Measurements from ENCODE around the gene TNMD. TPM values are rescaled to one million over a fixed set of nuclear protein-coding genes. Genes with fewer than 3 reads are reported as not detected.

TNMD gene
- total and polyA plus RNA-seq, 2 donors = 0.23 to 4.3 TPM

DNA sequence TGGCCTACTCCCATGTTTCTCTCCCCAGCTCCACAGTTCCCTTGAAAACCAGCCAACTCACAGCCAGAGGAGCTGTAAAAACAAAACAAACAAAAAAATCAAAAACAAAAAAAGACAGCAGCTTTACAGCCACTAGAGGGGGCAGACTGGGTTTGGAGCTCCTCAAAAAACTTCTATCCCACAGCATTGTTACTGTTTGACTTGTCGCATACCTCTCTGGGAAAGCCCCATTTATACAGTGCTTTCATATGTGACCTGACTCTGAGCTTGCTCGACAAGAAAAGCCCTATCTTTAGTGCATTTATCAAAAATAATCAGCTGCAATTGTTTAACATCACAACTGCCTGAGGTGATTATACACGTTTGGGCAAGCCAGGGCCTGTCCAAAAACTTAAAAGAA, 30.3 kb downstream of the TNMD start:
- H3K27ac ChIP-seq (ENCODE audit: low read depth) = no peak overlapping the region
- H3K4me1 ChIP-seq (ENCODE audit: insufficient read depth) = no peaks in the 10 kb centered on the region
- no peak overlapping the region for H3K4me3 ChIP-seq (ENCODE audit: low read depth, low read length)
- no peak for DNase-seq (ENCODE audit: extremely low spot score)
- WGBS = 11% methylated on average over 3 of the region's 3 CpGs
- no peaks in the 10 kb centered on the region for H3K36me3 ChIP-seq (ENCODE audit: insufficient read depth)

DNA sequence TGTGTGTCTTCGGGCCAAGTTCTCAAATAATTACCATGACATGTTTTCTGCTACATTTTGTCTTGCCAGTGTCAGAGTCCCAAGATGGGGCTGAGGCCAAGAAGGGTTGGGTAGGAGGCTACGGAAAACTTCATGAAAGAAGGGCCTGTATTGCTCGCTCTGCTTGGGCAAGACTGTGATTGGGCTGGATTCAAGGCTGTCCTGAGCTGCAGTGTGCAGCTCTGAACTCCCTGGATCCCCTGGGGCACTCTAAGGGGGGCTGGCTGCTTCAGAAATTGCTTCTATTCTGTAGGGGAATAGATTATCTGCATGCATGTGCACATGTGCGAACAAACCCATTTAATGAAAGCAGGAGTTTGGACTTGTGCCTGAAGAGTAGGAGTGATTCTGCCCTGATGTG, 38.3 kb downstream of the TNMD start:
- 81% methylated on average over 4 of the region's 4 CpGs for WGBS
- no peak overlapping the region for H3K4me3 ChIP-seq (ENCODE audit: low read depth, low read length)
- H3K27ac ChIP-seq (ENCODE audit: low read depth) = no peak overlapping the region
- H3K36me3 ChIP-seq (ENCODE audit: insufficient read depth) = no peaks in the 10 kb centered on the region
- DNase-seq (ENCODE audit: extremely low spot score) = no peak
- H3K4me1 ChIP-seq (ENCODE audit: insufficient read depth) = no peaks in the 10 kb centered on the region

DNA sequence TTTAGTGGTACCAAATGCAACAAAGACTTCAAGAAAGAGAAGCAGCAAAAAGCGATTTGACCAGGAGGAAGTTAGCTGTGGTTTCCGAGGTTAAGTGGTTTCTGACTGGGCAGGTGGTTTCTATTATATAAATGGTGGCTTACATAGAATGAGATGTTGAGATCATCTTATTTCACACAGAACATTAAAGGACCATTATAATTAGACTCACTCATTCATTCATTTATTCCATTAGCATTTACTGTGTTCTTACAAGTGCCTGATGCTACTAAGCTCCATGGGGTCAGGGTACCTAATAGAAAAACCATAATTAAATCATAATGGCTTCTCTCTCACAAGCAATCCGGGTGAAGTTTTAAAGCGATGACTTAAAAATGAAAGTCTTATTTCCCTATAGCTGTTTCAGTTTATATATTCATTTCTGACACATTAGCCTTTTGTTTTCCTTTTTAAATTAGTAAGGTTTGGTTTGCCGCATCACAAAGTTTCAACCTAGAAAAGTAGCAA, 41.3 kb downstream of the TNMD start:
- Histone ChIP-seq H3K4me1 (ENCODE audit: insufficient read depth) (no peaks in the 10 kb centered on the region), H3K36me3 (ENCODE audit: insufficient read depth) (no peaks in the 10 kb centered on the region), H3K27ac (ENCODE audit: low read depth) (no peak overlapping the region), H3K4me3 (ENCODE audit: low read depth, low read length) (no peak overlapping the region)
- no peak for DNase-seq (ENCODE audit: extremely low spot score)
- 80% methylated on average over 5 of the region's 5 CpGs for WGBS

GRCh38 chrX:100635040-100635439, 50.3 kb downstream of the TNMD start:
- DNase-seq (ENCODE audit: extremely low spot score) = no peak
- no peaks in the 10 kb centered on the region for H3K4me1 ChIP-seq (ENCODE audit: insufficient read depth)
- no peak overlapping the region for H3K4me3 ChIP-seq (ENCODE audit: low read depth, low read length)
- 41% methylated on average over 5 of the region's 5 CpGs for WGBS
- no peaks in the 10 kb centered on the region for H3K36me3 ChIP-seq (ENCODE audit: insufficient read depth)
- H3K27ac ChIP-seq (ENCODE audit: low read depth) = no peak overlapping the region

DNA sequence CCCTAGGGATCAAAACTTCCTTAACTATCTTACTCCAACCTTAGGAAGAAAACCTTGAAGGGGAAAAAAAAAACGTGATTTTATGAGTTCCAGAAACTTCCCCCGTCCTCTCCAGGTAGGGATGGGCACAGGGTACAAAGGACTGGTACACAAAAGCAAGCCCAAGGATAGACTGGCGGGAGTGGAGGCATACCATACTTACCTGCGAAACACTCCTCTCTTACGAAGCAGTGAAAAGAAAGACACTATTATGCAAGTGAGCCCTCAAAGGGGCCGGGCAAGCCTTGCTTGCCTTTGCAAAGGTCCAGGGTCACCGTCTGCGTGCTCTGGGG, 51.2 kb downstream of the TNMD start:
- DNase-seq (ENCODE audit: extremely low spot score) = no peak
- Histone ChIP-seq H3K36me3 (ENCODE audit: insufficient read depth) (no peaks in the 10 kb centered on the region), H3K4me3 (ENCODE audit: low read depth, low read length) (peak overlapping the region; percentile 58), H3K4me1 (ENCODE audit: insufficient read depth) (no peaks in the 10 kb centered on the region), H3K27ac (ENCODE audit: low read depth) (no peak overlapping the region)
- 16% methylated on average over 8 of the region's 8 CpGs for WGBS

- H3K4me3 ChIP-seq (ENCODE audit: low read depth, low read length) = peak within 1 kb of the TSS; percentile 58
- DNase-seq (ENCODE audit: extremely low spot score) = peak; percentile 83
- H3K36me3 ChIP-seq (ENCODE audit: insufficient read depth) = no peaks in the 10 kb centered on the region
- under 1% methylated on average over 51 of the region's 51 CpGs for WGBS
- peak within 1 kb of the TSS; percentile 73 for H3K27ac ChIP-seq (ENCODE audit: low read depth)
- no peaks in the 10 kb centered on the region for H3K4me1 ChIP-seq (ENCODE audit: insufficient read depth)
Observed at GRCh38 chrX:100636321-100636991, 51.7 kb downstream of the TNMD start, which contains the start of gene TSPAN6. TSS of gene TSPAN6 (minus strand) at chrX:100636806. CDS start at chrX:100636694, 112 bp downstream.

GRCh38 chrX:100642290-100642689, 57.6 kb downstream of the TNMD start:
- WGBS = 73% methylated on average over 3 of the region's 3 CpGs
- Histone ChIP-seq H3K27ac (ENCODE audit: low read depth) (peak overlapping the region; percentile 10), H3K36me3 (ENCODE audit: insufficient read depth) (no peaks in the 10 kb centered on the region), H3K4me1 (ENCODE audit: insufficient read depth) (no peaks in the 10 kb centered on the region), H3K4me3 (ENCODE audit: low read depth, low read length) (no peak overlapping the region)
- no peak for DNase-seq (ENCODE audit: extremely low spot score)

DNA sequence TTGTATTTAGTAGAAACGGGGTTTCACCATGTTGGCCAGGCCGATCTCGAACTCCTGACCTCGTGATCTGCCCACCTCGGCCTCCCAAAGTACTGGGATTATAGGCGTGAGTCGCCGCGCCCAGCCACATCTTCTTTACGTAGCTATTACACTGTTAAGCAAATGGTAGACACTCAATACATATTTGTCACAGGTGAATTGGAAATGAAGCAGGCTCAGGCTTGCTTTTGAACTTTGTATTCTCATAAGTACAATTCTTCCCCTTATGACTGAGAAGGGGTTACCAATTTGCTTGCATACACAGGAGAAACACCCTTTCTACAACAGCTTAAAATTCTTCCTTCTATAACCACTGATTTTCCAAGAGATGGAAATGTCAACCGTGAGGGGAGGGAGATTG, 58.5 kb downstream of the TNMD start:
- 88% methylated on average over 11 of the region's 11 CpGs for WGBS
- no peak for DNase-seq (ENCODE audit: extremely low spot score)
- no peaks in the 10 kb centered on the region for H3K36me3 ChIP-seq (ENCODE audit: insufficient read depth)
- H3K4me1 ChIP-seq (ENCODE audit: insufficient read depth) = no peaks in the 10 kb centered on the region
- H3K4me3 ChIP-seq (ENCODE audit: low read depth, low read length) = no peak overlapping the region
- H3K27ac ChIP-seq (ENCODE audit: low read depth) = peak overlapping the region; percentile 80

DNA sequence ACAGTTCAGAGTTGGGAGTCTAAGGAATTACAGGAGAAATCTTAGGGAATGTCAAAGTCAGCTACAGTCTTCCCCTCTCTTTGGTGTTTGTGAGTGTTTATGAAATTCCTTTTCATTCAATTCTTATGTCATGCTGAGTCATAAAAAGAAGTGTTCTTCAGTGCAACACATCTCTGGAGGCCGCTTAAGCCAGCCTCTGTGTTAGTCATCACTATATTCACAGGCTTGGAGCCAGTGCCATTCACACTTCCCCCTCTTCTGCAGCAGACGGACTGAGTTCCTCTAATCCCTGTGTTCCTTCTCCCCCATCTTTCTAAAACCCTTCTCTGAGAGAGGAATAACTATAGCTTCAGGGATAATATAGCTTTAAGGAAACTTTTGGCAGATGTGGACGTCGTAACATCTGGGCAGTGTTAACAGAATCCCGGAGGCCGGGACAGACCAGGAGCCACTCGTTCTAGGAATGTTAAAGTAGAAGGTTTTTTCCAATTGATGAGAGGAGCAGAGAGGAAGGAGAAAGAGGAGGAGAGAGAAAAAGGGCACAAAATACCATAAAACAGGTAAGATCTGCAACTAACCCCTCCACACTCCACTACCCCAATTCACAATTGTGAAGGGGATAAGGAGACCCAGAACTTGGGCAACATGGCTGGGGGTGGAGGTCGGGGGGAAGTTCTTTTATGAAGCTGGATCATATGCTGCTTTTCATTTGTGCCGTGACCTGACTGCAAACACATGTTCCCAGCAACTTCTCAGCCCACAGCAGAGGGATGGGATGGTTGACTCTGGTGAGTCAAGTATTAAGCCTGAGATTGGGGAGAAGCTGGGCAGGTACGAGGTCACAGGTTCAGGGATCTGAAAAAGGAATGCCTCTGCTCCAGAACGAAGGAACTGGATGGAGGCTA, 59.5 kb downstream of the TNMD start, which contains the start of gene SRPX2:
Gene SRPX2 (plus strand): TSS at position 244 of the 905 bp plus-strand sequence. CDS start 2,124 bp downstream, outside the sequence.
- no peak for DNase-seq (ENCODE audit: extremely low spot score)
- H3K27ac ChIP-seq (ENCODE audit: low read depth) = peak within 1 kb of the TSS; percentile 80

GRCh38 chrX:100645106-100645505, 60.4 kb downstream of the TNMD start:
- peak overlapping the region; percentile 23 for H3K27ac ChIP-seq (ENCODE audit: low read depth)
- DNase-seq (ENCODE audit: extremely low spot score) = no peak
- H3K36me3 ChIP-seq (ENCODE audit: insufficient read depth) = no peaks in the 10 kb centered on the region
- H3K4me3 ChIP-seq (ENCODE audit: low read depth, low read length) = no peak overlapping the region
- no peaks in the 10 kb centered on the region for H3K4me1 ChIP-seq (ENCODE audit: insufficient read depth)
- WGBS = 72% methylated on average over 4 of the region's 4 CpGs

More for the DNA sequence above, 59.5 kb downstream of the TNMD start, which contains the start of gene SRPX2:
- Histone ChIP-seq H3K4me1 (ENCODE audit: insufficient read depth) (no peaks in the 10 kb centered on the region), H3K4me3 (ENCODE audit: low read depth, low read length) (no peak within 1 kb of the TSS), H3K36me3 (ENCODE audit: insufficient read depth) (no peaks in the 10 kb centered on the region)
- 21% methylated on average over 11 of the region's 11 CpGs for WGBS

DNA sequence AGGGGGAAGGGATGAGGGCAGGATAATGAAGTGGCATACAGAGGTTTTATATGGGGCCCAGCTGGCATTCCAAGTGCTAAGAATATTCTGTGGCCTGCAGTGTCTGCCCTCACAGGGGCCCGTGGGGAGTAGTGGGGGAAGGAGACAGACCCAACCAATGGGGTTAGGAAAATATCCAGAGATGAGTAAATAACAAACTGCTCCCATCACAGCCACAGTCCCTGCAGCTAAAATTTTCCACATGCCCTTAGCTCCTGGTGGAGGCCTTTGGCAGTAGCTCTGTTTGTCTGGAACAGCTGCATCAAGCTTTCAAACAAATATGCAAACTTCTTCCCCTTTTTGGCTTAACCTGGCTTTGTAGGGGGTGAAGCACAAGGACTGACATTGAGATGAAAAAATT, 62.4 kb downstream of the TNMD start:
- WGBS = 25% methylated on average over 1 of the region's 1 CpG
- Histone ChIP-seq H3K4me1 (ENCODE audit: insufficient read depth) (no peaks in the 10 kb centered on the region), H3K27ac (ENCODE audit: low read depth) (peak overlapping the region; percentile 23), H3K36me3 (ENCODE audit: insufficient read depth) (no peaks in the 10 kb centered on the region), H3K4me3 (ENCODE audit: low read depth, low read length) (no peak overlapping the region)
- no peak for DNase-seq (ENCODE audit: extremely low spot score)

DNA sequence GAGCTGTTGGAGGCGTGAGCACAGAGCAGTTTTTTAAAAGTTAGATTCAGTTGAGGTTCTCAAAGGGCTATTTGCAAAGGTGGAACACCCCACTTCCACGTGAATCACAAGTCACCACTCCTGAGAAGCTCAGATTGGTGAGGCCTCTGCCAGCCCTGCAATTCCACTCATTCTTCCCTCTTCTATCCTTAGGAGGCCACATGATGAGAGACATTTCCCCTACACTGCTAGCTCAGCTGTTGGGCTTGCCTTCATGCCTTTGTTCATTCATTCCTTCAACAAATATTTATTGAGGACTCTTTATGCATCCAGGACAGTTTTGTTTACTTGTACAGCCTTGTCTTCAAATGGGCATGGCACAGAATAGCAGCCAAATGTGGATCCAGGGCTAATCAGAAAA, 63.0 kb downstream of the TNMD start:
- no peak for DNase-seq (ENCODE audit: extremely low spot score)
- 71% methylated on average over 2 of the region's 2 CpGs for WGBS
- H3K4me1 ChIP-seq (ENCODE audit: insufficient read depth) = no peaks in the 10 kb centered on the region
- no peaks in the 10 kb centered on the region for H3K36me3 ChIP-seq (ENCODE audit: insufficient read depth)
- H3K4me3 ChIP-seq (ENCODE audit: low read depth, low read length) = no peak overlapping the region
- no peak overlapping the region for H3K27ac ChIP-seq (ENCODE audit: low read depth)

- WGBS = 43% methylated on average over 8 of the region's 8 CpGs
- H3K27ac ChIP-seq (ENCODE audit: low read depth) = peak overlapping the region; percentile 92
- no peak for DNase-seq (ENCODE audit: extremely low spot score)
- H3K4me3 ChIP-seq (ENCODE audit: low read depth, low read length) = no peak overlapping the region
- no peaks in the 10 kb centered on the region for H3K4me1 ChIP-seq (ENCODE audit: insufficient read depth)
- no peaks in the 10 kb centered on the region for H3K36me3 ChIP-seq (ENCODE audit: insufficient read depth)
Observed at GRCh38 chrX:100648458-100649417, 64.0 kb downstream of the TNMD start.

All from urinary bladder (tissue), 4 donors.